Activated T-cell treated with anti-CD3 and anti-CD28 coated beads, Interleukin-2, amount 50 U/mL, for 24 hours (primary cell): ENCODE measurements around the gene NPBWR2.

Experiments used
- DNase-seq: peaks from one replicate; pipeline ENCODE4 v3.0.0-alpha.2; 2020
- H3K27ac Mint-ChIP-seq: 2 replicates; pipeline ENCODE4 v1.8.0; 2020; ENCODE audit warnings: mild to moderate bottlenecking, mixed read lengths
- H3K27me3 Mint-ChIP-seq: 2 replicates; pipeline ENCODE4 v1.8.0; 2020; ENCODE audit warnings: mixed read lengths
- H3K36me3 Mint-ChIP-seq: 2 replicates; pipeline ENCODE4 v1.8.0; 2020; ENCODE audit warnings: low read depth, mixed read lengths
- H3K4me1 Mint-ChIP-seq: 2 replicates; pipeline ENCODE4 v1.8.0; 2020; ENCODE audit warnings: low read depth, mixed read lengths
- H3K4me3 Mint-ChIP-seq: 2 replicates; pipeline ENCODE4 v1.8.0; 2020; ENCODE audit warnings: mild to moderate bottlenecking, moderate library complexity, mixed read lengths
- H3K9me3 Mint-ChIP-seq: 2 replicates; pipeline ENCODE4 v1.8.0; 2020; ENCODE audit warnings: mixed read lengths

Gene NPBWR2

DNA sequence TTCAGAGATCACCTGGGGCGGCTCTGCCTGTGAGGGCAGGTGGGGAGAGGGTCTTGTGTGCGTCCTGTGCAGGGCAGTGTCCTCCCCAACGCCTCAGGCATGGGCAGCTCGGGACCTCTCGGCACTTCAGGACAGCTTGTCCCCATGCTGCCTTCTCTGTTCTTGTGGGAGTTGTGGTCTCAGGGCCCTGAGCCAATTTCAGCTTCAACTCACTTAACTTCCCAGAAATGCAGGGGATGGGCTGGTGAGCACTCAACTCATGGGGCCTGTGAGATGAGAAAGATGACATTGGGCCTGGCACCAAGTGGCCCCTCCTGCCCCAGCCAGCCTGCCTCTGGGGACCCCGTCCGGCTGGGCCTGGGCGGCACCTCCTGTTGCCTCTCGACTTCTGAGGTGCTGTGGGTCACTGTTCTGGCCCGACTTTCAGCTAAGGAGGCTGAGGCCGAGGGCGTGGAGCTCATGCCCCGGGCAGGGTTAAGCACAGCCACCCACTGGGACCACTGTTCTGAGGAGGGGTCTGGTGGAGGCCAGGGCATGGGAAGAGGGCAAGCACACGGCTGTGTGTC is 34.8 kb downstream of the NPBWR2 start:
- Mint-ChIP-seq H3K4me1 (peaks cover 13% of the 10 kb centered on the region), H3K36me3 (peaks cover 42% of the 10 kb centered on the region), H3K27me3 (no peaks in the 10 kb centered on the region), H3K4me3 (no peak overlapping the region), H3K9me3 (no peaks in the 10 kb centered on the region), H3K27ac (peak overlapping the region; percentile 64)
- no peak for DNase-seq

DNA sequence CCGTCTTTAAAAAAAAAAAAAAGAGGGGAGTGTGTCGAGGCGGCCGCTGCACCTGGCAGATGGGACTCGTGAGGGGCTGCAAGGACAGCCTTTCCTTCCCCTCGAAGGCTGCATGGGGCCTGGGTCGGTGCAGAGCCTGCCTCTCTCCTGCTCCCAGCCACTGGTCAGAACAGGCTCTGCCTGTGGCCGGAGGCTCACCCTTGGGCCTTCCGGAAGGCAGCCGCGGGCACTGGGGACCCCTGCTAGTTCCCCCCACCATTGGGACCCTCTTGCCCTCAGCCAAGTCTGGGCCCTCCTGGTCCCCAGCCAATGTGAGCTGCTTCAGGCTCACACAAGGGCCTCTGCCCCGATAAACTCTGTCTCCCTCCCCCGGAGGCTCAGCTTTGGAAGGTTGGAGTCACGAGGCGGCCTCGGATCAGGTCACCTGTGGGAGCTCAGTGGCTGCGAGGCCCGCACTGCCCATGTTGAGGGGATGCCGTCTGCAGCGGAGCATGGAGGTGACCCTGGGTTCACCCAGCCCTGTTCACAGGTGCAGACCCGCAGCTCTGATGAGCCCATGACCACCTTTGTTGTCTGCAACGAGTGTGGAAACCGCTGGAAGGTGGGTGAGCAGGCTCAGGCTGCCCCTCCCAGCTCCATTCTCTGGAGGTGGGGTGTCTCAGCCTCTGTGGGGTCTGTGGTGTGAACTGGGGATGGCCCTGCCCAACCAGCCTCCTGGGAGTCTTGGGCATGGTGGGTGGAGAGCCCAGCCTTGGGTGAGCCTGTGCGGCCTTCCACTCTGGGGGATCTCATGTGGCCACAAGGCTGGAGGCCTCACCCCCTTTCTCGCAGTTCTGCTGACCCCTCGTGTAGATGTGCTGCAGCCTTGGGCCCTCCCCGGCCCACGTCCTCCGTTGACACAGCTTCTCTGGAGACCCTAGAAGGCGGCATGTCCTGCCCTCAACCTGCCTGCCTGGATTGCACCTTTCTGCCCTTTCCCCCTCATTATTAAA is 35.7 kb downstream of the NPBWR2 start:
- no peaks in the 10 kb centered on the region for H3K27me3 Mint-ChIP-seq
- H3K4me3 Mint-ChIP-seq = no peak overlapping the region
- peak overlapping the region; percentile 64 for H3K27ac Mint-ChIP-seq
- no peak for DNase-seq
- H3K4me1 Mint-ChIP-seq = peaks cover 16% of the 10 kb centered on the region
- H3K9me3 Mint-ChIP-seq = no peaks in the 10 kb centered on the region
- peaks cover 42% of the 10 kb centered on the region for H3K36me3 Mint-ChIP-seq

DNA sequence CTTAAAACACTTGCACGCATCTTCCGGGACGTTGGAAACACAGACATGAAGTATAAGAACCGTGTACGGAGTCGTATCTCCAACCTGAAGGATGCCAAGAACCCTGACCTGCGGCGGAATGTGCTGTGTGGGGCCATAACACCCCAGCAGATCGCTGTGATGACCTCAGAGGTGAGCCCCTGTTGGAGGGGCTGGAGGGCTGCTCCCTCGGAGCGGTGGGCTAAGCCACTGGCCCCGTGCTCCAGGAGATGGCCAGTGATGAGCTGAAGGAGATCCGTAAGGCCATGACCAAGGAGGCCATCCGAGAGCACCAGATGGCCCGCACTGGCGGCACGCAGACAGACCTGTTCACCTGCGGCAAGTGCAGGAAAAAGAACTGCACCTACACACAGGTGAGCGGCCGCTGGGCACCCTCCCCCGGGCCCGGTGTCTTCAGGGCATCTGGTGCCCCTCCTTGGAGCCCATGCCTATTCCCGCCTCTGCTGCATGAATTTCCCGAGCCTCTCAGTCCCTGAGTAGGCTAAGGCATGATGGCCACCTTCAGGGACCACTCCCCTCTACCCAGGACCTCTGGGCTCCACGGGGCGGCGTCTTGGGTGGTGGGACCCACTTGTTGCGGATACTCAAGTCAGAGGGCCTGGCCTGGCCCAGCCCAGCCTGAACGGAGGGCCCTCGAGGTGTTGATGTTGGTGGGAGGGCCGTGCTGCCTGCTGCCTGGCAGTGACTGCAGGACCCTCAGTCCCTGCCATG is 36.9 kb downstream of the NPBWR2 start:
- DNase-seq = no peak
- Mint-ChIP-seq H3K27me3 (no peaks in the 10 kb centered on the region), H3K9me3 (no peaks in the 10 kb centered on the region), H3K27ac (no peak overlapping the region), H3K4me3 (no peak overlapping the region), H3K4me1 (peaks cover 28% of the 10 kb centered on the region), H3K36me3 (peaks cover 35% of the 10 kb centered on the region)

DNA sequence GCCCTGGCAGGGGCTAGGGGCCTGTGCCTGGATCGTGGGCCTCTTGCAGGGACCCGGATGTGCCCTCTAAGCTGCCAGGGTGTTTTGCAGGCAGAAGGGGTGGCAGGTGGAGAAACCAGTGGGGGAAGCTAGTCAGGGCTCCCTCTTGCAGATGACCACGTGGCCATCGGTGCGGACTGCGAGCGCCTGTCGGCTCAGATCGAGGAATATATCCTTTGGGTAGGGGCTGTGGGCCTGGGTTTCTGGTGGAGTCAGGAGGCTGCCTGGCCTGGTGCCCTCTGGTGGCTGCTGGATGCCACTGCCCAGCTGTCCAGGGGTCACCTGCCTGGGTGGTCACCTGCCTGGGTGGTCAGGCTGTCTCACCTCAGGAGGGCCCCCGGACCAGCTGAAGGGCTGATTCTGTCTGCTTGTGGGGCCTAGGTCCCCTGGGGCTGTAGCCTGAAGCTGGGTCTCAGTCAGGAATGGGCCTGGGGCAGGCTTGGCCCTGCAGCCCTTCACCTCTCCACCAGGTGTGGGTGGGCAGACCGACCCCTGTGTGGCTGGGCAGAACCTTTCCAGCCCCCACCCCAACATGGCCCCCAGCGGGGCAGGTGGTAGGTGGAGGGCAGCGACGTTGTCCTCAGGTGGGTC is 37.6 kb downstream of the NPBWR2 start:
- Mint-ChIP-seq H3K9me3 (no peaks in the 10 kb centered on the region), H3K27me3 (no peaks in the 10 kb centered on the region), H3K4me1 (peaks cover 32% of the 10 kb centered on the region), H3K36me3 (peaks cover 29% of the 10 kb centered on the region), H3K27ac (no peak overlapping the region), H3K4me3 (no peak overlapping the region)
- DNase-seq = no peak

DNA sequence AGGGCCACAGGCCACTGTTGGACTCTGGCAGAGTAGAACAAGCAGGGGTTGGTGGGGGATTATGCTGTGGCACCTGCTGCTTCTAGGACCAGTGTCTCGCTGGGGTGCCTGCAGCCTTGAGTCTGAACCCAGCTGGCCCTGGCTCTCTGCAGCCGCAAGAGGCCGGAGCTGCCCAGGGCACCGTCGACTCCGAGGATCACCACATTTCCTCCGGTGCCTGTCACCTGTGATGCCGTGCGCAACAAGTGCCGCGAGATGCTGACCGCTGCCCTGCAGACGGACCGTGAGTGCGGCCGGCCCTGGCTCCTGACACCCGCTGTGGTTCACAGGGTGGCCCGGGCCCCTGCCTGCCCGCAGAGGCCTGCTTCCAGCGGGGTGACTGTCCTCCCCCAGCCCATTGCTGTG is 38.2 kb downstream of the NPBWR2 start:
- no peak for DNase-seq
- Mint-ChIP-seq H3K27me3 (no peaks in the 10 kb centered on the region), H3K4me1 (peaks cover 37% of the 10 kb centered on the region), H3K36me3 (peaks cover 24% of the 10 kb centered on the region), H3K4me3 (no peak overlapping the region), H3K9me3 (no peaks in the 10 kb centered on the region), H3K27ac (peak overlapping the region; percentile 14)

DNA sequence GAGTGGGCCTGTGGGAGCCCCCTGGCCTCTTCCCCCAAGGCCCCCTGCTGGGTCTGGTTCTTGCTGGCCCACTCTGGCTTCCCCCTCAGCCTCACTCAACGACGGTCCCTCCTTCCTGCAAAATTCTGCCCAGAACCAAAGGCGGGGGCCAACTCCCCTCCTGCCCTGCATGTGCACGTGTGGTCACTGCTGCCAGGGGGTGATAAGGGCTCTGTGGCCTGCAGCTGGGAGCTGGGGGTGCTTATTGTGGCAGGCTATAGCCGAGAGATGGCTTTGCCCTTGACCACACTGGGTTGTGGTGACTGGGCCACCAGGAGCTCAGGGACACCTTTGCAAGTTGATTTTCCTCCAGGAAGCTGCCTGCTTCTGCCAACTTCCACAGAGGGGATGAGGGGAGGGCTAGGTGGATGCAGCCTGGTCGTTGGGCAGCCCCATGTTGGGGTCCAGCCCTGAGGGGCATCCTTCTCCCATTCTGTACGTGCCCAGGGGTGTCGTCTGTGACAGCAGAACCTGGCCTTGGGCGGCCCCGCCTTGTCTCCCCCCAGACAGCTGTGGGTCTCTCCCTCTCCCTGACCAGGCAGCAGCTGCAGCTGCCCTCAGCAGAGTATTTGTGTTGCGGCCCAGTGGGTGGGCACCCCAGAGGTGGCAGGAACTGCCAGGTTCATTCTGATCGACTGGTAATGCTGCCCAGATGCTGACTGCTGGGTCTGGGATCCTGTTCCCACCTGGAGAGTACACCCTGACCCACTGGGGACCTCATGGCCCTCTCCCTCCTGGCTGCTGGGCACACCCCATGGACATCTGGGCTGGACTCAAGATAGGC is 38.8 kb downstream of the NPBWR2 start:
- H3K4me1 Mint-ChIP-seq = peaks cover 44% of the 10 kb centered on the region
- peaks cover 18% of the 10 kb centered on the region for H3K36me3 Mint-ChIP-seq
- no peak for DNase-seq
- H3K27ac Mint-ChIP-seq = peak overlapping the region; percentile 14
- no peaks in the 10 kb centered on the region for H3K27me3 Mint-ChIP-seq
- no peaks in the 10 kb centered on the region for H3K9me3 Mint-ChIP-seq
- H3K4me3 Mint-ChIP-seq = no peak overlapping the region

DNA sequence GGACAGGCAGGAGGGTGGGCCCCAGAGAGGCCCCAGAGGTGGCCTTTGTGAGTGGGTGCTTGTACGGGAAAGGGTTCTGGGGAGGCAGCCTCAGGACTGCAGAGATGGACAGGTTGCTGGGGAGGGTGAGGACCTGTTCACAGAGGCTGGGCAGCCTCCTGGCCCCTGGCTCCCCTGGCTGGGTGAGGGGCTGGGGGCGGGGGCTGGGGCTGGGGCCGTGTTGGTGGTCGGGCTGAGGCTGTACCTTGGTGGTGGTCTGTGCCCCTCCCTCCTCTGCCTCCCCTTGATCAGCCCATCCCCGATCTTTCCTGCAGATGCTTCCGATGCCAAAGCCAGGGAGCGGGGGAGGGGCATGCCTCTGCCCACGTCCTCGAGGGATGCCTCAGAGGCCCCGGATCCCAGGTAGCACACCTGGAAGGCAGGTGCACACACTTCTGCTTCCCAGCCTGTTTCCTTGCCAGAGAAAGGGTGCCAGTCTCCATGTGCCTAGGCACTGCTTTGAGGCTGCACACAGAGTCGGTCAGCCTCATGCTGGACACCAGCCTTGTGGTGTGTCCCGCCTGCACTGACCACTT is 39.5 kb downstream of the NPBWR2 start:
- Mint-ChIP-seq H3K4me3 (no peak overlapping the region), H3K36me3 (peaks cover 11% of the 10 kb centered on the region), H3K9me3 (no peaks in the 10 kb centered on the region), H3K4me1 (peaks cover 44% of the 10 kb centered on the region), H3K27me3 (no peaks in the 10 kb centered on the region), H3K27ac (no peak overlapping the region)
- no peak for DNase-seq

DNA sequence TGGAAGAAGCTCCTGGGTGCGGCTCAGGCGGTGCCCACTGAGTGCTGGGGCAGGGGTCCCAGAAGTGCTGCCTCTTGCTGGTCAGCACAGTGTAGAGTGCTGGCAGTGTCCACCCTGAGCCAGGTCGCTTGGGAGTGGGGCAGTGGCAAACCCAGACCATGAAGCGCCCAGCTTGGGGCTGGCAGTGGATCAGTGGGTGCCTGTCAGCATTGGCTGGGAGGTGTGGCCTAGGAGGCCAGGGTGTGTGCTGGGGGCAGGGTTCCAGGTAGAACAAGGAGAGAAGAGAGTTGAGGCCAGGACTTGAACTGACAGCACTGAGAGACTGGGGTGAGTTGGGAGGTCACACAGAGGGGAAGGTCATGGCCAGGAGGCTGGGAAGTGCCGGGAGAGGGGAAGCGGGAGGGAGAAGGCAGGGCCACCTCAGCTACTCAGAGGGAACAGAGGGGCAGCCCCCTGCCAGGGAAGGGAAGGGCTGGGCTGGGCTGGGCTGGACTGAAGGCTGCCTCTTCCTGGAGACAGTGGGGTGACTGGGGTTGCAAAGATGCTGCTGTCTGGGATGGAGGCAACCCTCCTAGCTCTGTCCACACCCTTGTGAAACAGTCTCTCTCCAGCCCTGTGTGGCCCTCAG is 40.2 kb downstream of the NPBWR2 start:
- Mint-ChIP-seq H3K27ac (peak overlapping the region; percentile 45), H3K27me3 (no peaks in the 10 kb centered on the region), H3K9me3 (no peaks in the 10 kb centered on the region), H3K36me3 (peaks cover 5% of the 10 kb centered on the region), H3K4me3 (no peak overlapping the region), H3K4me1 (peaks cover 49% of the 10 kb centered on the region)
- no peak for DNase-seq

DNA sequence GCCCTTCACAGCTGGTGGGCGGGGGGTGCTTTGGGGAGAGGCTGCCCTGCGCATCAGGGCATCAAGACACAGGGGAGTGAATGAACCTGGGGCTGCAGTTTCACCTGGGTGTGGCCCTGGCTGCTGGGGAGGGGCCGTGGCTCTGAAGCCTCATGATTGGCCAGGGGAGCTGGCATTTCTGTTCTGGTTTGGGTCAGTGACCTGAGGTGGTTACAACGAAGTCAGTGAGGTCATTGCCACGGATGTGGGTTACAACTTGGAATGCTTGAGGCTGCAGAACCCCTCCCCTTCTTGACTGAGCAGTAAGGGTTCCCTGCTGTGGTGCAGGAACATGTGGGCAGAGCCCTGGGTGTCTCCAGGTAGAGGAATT is 41.4 kb downstream of the NPBWR2 start:
- H3K27ac Mint-ChIP-seq = peak overlapping the region; percentile 75
- DNase-seq = peak; percentile 58
- H3K4me1 Mint-ChIP-seq = peaks cover 50% of the 10 kb centered on the region
- no peaks in the 10 kb centered on the region for H3K27me3 Mint-ChIP-seq
- H3K9me3 Mint-ChIP-seq = no peaks in the 10 kb centered on the region
- peak overlapping the region; percentile 21 for H3K4me3 Mint-ChIP-seq
- H3K36me3 Mint-ChIP-seq = no peaks in the 10 kb centered on the region

DNA sequence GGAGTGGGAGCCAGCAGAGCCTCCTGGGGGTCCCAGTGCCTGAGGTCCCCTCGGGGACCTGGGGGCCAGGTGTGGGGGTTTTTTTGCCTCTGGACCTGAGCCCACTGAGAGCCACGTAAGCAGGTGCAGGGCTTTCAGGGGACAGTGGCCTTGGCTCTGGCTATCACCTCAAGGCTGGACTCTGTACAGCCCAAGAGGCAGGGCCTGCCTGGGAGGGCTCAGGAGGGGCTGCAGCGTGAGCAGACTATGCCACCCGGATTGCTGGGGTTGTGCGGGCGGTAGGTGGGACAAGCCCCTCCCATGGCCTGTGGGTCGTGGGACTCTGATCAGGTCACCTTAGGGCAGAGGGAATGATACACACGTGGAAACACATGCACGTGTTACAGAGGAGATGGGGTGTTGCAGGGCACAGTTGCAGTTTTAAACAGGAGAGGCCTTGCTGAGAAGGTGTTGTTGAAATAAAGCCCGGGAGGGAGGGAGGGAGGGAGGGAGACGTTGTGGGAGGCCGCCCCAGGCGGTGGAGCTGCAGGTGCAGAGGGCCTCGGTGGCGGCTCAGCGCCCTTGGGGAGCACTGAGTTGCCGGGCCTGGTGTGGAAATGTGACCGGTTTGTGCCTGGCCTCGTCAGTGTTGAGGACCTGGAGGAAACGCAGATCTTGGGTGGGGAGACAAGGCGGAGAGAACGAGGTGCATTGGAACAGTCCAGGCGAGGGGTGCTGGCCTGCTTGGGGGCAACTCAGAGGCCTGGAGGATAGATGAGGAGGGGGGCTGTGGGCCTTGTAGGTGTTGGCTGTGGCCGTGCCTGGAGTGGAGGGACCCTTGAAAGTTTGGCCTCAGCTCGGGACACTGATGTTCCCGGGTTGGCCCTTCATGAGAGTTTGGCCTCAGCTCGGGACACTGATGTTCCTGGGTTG is 42.0 kb downstream of the NPBWR2 start:
- H3K4me3 Mint-ChIP-seq = peak overlapping the region; percentile 21

DNA sequence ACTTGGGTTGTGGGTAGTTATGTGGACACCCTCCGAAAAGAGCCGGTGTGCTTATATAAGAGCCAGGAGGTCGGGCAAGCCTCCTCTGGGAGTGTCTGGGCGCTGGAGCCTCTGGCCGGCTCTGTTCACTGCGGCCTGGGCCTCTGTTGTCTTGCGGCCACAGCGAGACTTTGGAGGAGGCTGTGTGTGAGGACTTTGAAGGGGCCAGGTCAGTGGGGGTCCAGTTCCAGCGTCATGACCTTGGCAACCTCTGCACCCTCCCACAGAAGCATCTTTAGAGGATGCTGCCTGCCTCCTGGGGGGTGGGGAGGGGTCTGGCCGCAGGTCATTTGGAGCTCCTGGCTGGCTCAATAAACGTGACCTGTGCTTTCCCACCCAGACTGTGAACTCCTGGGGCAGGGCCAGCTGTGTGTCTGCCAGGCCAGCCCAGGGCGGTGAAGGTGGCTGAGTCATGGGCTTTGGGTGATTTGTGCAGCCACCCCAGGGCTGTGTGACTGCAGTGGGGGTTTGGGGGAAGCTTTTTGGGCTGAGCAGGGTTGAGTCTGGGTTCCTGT is 43.1 kb downstream of the NPBWR2 start:
- no peaks in the 10 kb centered on the region for H3K36me3 Mint-ChIP-seq
- peak overlapping the region; percentile 87 for H3K27ac Mint-ChIP-seq
- H3K9me3 Mint-ChIP-seq = no peaks in the 10 kb centered on the region
- H3K4me3 Mint-ChIP-seq = peak overlapping the region; percentile 84
- H3K4me1 Mint-ChIP-seq = peaks cover 49% of the 10 kb centered on the region
- H3K27me3 Mint-ChIP-seq = no peaks in the 10 kb centered on the region
- DNase-seq = no peak

More for the DNA sequence above, 42.0 kb downstream of the NPBWR2 start:
- Mint-ChIP-seq H3K27me3 (no peaks in the 10 kb centered on the region), H3K36me3 (no peaks in the 10 kb centered on the region), H3K4me1 (peaks cover 50% of the 10 kb centered on the region), H3K27ac (peak overlapping the region; percentile 75), H3K9me3 (no peaks in the 10 kb centered on the region)
- DNase-seq = no peak
